HG03469 (cell line): ENCODE measurements around the gene FRMD4B.

Experiments
- ATAC-seq: cut with Tn5 transposase; IDR thresholded peaks from one replicate; pipeline ENCODE4 v1.9.1; 2021; ENCODE audit warnings: mild to moderate bottlenecking, moderate library complexity, moderate number of reproducible peaks; ENCODE audit not compliant: unreplicated experiment

Gene FRMD4B

DNA sequence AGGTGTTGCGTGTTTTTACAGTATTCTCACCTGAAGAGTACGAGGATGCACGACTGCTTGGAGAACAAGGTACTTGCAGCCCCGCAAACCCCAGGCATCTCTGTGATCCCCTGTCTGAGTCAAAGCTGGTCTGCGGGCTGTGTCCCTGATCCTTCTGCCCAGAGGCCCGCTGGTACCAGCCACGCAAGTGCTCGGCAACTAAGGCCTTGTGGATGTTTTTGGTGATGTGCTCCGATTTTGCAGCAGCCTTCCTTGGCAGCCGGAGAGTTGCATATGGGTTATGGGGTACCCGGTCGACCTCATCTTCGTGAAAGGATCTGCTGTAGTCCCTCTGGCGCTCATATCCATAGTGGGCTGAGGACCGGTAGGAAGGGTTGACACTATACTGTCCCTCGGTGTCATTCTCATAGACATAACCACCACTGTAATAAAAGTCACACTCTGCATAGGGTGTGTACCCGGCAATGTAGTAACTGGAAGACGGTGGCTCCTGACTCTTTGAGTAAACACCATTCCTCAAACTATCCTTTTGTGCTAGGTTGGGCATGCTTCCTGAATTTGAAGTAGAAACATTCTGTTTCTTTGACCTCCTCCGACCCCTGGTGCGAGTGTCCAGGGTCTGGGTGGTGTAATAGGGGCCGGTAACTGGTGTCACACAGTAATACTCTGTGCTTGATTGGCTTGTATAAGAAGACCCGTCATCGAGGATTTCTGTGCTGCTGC, 204.9 kb downstream of the FRMD4B start:
- no peak for ATAC-seq

DNA sequence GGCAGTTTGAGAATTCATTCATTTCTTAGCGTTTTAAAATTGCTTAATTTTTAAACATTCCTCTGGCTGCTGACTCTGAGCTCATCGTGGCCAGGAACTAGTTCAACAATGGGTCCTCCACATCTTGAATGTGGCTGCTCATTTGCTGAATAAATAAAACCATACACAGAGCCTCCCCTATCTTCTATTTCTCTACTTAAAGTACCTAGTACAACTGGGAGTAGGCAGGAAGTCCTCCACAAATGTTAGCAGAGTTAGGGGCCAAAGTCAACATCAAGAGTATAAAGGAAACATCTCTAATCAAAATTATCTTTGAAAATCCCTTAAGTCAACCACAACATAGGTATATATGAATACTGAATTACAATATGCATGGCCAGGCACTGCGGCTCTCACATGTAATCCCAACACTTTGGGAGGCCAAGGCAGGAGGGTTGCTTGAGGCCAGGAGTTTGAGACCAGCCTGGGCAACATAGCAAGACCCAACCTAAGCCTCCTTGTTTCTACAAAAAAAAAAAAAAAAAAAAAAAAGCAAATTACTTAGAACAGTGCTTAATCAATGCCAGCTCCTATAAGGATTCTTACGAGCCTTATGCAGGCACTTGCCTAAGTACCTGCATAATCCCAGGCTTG, 206.0 kb downstream of the FRMD4B start:
- no peak for ATAC-seq

DNA sequence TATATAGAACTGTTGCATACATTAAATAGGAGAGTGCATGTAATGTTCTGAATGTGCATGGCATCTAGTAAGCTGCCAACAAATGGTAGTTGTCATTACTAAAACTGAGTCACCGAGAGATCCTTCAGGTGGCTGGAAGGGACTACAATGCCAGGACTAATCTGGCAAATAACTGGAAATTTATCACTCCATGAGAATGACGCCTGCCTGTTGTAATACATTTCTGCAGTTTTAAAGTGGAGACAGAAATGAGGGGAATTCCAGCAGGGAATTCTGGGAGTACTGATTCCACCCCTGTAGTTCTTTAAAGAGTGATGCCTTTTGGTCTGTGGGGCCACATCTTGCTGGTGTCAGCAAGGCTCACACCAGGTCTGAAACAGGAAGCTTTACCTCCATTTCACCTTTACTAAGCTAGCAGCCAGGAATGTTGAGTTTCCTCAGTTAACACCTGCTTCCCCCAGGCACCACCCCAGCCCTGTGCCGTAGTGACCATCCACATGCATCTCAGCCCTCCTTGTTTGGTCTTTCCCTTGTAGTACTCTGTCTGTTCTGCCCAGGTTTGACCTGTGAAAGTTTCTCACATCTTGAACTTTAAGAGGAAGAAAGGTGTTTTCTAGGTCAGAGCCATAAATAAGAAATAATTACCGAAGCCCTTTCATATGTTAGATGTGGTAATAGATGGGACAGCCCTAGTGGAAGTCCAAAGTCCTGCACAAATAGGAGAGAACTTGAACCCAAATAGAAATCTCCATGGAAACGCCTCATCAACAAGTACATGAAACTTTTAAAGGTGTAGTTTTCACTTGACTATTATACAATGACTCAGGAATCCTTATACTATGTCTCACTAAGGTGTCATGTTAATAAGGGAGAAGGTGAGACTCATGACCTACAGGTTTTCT, 206.8 kb downstream of the FRMD4B start:
- ATAC-seq, result no peak

DNA sequence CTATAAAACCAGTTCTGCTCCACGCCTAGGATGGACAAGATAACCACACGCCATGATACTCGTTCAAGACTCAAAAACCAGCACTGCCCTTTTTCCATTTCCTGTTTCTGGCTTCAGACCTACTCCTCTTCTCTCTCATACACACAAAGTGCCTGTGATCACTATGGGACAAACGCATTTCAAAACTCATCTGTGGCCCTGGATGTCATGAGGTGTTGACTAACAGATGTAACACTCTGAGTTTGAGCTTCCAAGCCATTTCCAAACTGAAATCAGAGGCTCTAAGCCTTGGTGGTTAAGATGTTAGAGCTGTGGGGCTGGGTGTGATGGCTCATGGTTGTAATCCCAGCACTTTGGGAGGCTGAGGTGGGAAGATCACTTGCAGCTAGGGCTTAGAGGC, 207.8 kb downstream of the FRMD4B start:
- no peak for ATAC-seq

DNA sequence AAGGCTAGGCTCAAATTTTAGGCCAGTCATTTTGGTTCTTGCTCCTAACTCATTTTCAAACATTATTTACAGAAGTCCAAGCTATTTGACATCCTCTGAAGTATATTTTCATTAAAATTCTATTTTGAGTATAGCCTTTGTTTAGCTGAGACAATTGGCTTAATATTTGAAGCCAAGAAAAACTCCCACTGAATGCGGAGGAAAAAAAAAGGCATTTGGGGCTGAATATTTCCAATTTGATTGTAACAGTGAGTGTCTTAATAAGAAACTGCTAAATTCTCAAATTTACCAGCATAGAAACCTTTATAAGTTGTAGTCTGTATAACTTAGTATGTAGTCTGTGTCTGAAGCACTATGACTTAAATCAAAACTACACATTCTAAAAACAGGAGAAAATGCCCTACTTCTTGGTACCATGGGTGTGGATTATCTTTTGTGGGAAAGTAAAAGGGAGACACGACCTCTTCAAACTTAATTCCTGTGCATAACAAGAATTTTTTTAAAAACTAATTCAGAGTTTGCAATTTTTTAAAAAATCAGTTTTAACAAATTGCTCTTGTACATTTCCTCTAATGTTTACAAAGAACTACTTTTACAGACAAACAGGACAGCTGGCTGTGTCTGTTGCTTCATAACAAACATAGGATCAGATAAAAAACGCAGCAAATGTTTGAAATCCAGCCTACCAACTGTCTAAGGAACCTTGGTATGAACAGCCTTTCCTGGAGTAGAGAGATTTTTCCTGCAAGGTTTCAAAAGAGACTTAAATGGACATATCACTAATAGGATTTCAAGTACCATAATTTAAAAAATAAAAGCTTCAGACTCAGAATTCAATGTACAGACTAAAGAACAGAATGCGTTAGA, 210.8 kb downstream of the FRMD4B start:
- ATAC-seq, result no peak

DNA sequence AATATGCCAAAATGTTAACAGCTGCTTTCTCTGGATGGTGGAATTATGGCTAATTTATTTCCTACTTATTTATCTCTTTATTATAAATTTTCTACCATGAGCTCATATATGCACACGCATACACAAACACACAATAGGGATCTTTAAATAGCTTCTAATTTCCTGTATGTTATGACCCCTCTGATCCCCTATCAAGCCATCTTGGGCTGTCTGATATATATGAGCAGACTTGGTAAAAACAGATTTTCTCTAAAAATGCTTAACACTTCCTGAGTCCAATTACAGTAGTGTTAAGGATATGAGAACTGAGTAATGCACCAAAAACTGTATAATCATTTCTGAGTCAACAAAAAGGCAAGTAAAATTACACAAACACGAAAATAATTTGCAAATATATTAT, 211.4 kb downstream of the FRMD4B start:
- no peak for ATAC-seq

DNA sequence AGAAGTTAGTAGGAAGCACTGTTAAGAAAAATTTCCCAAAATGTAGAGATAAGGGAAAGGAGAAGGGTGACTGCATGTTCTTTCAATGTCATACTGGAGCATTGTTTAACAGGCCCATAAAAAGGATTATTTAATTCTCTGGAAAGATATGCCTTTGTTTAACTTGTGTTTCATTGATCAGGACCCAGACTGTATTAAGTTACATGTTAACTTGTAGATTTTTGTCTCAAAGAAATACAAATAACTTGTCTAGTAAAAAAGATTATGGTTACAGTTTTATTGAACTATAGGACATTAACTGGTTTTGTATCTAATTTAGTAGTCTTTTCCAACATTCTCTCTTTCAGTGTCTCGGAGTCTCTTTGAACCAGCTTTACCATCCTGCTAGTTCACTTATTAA, 213.8 kb downstream of the FRMD4B start:
- no peak for ATAC-seq

DNA sequence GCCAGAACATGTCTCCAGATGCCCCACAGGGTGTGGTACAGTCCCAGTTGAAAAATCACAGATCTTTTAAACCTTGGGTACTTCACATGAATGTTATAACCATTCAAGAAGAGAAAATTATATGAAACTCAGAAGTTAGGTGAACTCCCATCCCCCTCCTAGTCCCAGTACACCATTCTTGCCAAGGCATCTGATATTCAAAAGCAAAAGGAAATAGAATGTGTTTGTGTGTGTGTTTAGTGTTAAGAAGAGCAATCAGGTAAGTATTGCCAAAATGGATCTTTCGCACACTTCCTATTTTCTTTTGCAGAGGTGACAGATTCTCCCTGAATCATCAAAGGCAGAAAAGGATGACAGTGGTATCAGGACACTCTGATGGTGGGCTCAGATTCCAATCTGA, 219.4 kb downstream of the FRMD4B start:
- no peak for ATAC-seq

DNA sequence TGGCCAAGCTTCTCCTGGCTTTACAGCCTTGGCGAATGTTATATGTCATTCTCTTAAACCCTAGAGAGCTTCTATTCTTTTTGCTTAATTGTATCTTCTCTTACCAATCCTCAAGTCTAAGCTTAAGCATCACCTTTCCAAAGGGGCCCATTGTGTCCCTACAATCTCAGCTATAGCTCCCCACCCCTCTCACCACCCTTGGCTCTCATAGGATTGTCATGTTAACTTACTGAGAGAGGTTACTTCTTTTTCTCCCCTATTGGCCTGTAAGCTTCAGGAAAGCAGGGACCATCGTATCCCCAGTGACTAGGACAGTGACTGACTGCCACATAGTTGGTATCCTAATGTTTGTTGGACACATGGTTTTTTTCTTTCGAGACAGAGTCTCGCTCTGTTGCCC, 220.1 kb downstream of the FRMD4B start:
- no peak for ATAC-seq

DNA sequence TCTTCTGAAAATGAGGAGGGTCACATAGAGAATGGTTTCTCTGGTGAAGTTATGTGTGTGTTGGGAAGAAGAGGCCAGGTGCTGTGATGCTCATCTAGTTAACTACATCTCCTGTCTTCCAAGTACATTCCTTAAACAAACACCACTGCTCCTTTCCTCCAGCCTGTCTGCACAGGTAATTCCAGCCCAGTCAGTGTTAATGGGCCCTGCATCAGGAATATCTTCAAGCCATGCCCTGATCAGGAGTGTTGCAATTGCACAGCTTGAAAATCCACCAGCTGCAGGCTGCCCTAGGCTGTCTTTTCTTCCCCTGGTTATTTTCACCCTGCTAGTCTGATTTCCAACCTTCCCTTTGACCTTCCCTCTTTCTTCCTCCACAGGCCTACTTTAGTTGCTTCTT, 221.6 kb downstream of the FRMD4B start:
- no peak for ATAC-seq

DNA sequence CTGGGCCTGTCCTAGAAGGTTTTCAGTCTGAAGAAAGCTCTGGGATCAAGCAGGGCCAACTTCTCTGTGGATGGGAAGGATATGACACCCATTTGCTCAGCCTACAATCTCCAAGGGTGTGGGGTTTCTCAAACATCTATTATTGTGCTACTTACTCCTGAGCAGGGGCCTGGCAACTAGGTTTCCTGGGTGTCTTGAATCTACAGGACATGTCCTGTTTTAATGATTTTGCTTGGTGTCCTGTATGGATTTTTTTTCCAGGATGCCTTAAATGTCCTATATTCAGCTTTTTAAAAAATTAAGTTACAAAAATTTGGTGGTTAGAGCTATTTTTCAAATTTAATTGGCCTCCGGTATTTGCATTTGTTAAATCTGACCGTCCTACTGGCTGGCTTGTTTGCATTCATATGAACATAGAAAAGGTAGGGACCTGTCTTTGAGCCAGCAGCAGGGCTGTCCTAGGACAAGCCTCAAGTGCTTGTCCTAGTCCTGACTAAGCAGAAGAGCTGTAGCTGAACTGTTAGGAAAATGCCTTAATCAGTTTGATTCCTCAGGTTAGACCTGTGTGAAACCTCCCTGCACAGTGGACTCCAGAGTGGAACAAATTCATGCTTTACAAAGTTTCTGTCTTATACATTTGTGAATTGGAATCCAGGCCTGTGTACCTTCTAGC, 223.4 kb downstream of the FRMD4B start:
- no peak for ATAC-seq

DNA sequence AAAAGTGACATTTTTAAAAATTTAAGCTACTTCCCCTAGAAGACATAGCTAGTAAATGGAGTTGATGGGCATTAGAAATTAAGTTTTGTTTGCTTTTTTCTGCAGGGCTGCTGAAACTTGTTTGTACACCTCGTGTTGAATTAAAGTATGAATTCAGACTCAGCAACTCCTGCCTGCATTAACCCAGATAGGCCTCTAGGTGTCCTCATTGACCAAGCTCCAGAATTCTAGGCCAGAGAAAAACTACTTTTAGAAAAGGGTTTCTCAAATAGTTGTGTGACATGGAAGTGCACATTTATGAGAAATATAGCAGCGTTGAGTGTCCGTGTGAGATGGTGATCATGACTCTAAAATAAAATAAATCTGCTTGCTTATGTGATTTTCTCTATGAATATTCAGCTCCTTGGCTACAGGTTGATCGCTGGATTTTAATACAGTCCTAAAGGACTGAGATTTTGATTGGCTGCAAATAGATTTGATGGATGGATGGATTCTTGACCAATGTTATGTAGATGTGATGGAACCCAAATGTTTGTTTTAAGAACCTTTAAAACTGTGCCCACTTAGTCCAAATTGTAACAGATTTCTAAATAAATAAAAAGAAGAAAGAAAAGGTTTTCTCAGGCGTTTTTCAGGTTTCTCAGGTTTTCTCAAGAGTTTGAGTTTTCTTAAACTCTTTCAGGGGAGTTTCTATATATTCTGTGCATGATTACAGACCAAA, 224.1 kb downstream of the FRMD4B start:
- no peak for ATAC-seq

DNA sequence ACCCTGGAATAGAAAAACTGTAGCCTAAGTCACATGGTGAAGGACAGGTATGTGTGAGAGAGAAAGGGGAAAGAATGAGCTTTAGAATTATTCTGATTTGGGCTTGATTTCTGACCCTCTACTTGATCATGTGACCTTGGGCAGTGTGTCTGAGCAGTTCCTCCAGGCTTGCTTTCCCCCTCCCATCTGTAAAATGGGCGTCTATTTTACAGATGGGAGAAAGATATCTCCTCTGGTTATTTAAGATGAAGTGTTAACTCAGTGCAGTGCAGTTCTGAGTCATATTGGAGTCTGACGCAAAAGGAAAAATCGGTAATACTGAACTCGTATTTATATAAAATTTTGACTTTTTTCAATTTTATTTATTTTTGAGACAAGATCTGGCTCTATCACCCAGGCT, 225.4 kb downstream of the FRMD4B start:
- no peak for ATAC-seq

DNA sequence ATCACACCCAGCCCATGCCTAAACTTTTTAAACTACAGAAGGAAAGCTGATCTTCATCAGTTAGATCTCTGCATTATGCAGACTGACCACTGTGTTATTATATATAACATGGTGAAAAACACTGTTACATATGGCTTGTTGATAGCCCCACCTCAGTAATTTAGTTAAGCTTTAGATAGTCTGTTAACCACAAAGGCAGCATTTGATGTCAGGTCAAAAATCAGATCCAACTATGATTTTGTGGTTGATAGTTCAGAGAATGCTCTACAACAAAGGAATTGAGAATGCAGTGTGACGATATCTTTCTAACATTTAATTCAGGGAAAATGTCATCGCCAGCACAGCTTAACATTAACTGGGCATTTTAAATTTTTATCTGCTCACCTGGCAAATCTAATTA, 225.8 kb downstream of the FRMD4B start:
- ATAC-seq, result no peak

DNA sequence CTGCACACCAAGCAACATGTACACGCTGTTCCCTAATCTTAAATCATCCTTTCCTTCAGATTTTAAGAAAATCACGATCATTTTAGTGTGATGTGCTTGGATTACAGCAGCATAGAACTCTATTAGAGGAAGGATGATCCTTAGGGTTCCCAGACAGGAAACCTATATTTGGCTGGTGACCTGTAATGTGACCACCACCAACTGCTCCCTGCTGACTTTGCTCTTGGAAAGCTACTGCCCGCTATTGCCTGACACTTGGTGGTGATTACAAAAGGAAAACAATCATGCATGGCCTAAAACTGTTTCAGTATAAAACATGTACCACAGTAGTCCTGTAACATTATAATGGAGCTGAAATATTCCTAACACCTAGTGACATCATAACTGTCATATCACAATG, 236.3 kb downstream of the FRMD4B start:
- ATAC-seq, result no peak

DNA sequence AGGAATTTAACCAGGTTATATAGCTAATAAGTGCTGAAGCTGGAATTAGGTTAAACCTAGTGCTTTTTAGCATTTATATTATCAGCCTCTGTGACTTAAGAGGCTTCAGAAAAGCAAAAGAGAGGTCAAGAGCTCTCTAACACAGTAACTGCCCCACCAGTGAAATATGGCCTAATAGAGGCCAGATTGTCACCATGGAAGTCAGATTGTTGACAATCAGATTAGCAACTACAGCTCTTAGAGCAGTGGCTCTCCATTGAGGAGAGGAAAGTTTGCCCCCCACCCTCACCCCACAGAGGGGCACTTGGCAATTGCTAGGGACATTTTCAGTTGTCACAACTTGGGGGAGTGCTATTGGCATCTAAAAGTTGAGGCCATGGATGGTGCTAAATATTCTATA, 240.2 kb downstream of the FRMD4B start:
- ATAC-seq, result no peak

DNA sequence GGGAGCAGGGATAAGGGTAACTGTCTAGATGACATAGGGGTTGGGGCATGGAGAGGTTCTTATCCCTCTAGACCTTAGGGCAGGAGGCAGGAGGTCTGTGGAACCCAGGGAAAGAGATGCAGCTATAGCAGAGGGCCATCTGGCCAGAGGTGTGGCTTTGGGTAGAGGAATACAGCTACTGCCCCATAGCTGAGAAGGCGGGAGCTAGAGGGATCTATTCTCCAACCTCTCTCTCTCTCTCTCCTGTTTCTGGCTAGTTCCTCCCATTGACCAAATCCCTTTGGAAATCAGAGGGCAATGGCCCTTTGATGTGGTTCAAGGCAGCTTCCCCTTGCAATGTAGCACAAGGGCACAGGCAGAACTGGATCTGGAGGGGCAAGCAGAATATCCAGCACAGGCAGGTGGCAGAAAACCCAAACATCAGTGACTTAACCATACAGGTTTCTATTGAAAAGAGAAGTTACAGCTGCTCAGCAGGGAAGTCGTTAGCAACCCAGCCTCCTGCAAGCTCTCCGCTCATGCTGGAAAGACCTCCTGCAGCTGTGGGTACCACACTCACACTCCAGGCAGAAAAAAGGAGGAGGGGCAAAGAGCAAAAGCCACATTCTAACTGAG, 241.2 kb downstream of the FRMD4B start:
- no peak for ATAC-seq

DNA sequence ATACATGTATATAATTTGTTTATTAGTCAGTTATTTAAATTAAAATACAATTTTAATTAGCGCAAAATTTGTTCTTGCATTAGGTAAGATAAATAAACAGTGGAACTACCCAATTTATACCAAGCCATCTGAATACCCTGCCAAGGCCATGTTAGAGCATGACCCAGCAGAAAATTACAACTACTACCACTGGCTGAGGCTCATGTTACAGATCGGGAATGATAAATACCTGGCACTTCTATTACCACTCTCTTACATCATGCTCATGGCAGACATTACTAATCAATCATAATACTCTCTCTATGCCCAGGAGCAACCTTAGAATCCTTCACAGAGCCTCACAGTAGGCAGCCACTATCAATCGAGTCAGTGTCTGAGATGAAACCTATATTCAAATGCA, 242.3 kb downstream of the FRMD4B start:
- no peak for ATAC-seq

DNA sequence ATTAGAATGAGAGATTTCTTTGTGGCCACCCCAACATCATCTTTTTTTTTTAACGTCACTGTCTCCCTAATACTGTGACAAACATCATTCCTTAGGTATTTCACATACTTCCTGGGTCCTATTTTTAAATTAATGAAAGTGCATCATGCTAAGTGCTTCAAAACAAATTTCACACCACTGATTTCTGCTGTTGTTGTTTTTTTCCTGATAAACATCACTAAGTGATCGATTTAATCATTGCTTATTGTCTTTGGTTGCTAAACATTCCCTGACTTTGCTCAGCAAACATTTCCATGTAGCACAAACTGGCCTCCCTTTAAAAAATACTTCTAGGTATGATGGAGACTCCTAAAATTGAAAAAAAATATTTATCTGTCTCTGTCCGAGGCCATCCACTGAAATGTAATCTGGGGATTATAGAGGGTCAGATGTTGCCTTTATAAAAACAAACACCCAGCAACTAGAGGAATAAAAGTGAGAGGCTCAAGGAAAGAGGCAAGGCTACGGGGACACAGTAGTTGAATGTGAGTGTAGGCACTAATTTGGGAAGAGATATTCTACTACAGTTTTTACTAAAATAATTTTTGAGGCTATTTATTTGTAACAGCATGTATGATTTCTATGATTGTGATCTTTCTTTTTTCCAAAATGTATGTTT, 243.0 kb downstream of the FRMD4B start:
- ATAC-seq, result no peak
